GM23338 (cell line): Measurements from ENCODE around the gene APMAP. TPM values are rescaled to one million over a fixed set of nuclear protein-coding genes. Genes with fewer than 3 reads are reported as not detected.

ENCODE experiments used
- ATAC-seq: fragments of 200-7000 bp; cut with Tn5 transposase; 3 replicates; pipeline ENCODE4 v1.9.1; 2020
- DNase-seq: peaks from one replicate; pipeline ENCODE4 v3.0.0-alpha.2; 2015; ENCODE audit warnings: low spot score
- H2AFZ ChIP-seq: fragments of 200-600 bp; sonication (generic); 2 replicates; pipeline ENCODE4 v1.8.0; 2016; ENCODE audit warnings: antibody characterized with exemption, mild to moderate bottlenecking, moderate library complexity
- H3F3A ChIP-seq: fragments of 200-600 bp; sonication (generic); replicated peaks from 2 replicates; pipeline ENCODE4 v1.8.0; 2017; ENCODE audit warnings: antibody characterized with exemption, mixed run types, low read depth
- H3K27ac ChIP-seq: fragments of 200-600 bp; sonication (generic); 2 replicates; pipeline ENCODE4 v1.6.1; 2016; ENCODE audit warnings: low read depth
- H3K27me3 ChIP-seq: fragments of 200-600 bp; sonication (generic); 2 replicates; pipeline ENCODE4 v1.8.0; 2016; ENCODE audit warnings: mild to moderate bottlenecking, mixed run types, moderate library complexity; ENCODE audit not compliant: insufficient read depth
- H3K36me3 ChIP-seq: fragments of 200-600 bp; sonication (generic); 2 replicates; pipeline ENCODE4 v1.8.0; 2016; ENCODE audit warnings: mild to moderate bottlenecking; ENCODE audit not compliant: insufficient read depth
- H3K4me1 ChIP-seq: fragments of 200-600 bp; sonication (generic); 2 replicates; pipeline ENCODE4 v1.8.0; 2016; ENCODE audit warnings: mild to moderate bottlenecking, moderate library complexity; ENCODE audit not compliant: insufficient read depth
- H3K4me2 ChIP-seq: fragments of 200-600 bp; sonication (generic); 2 replicates; pipeline ENCODE4 v1.7.1; 2017; ENCODE audit warnings: mixed run types
- H3K4me3 ChIP-seq: fragments of 200-600 bp; sonication (generic); 2 replicates; pipeline ENCODE4 v1.6.1; 2016; ENCODE audit warnings: mixed run types
- H3K79me2 ChIP-seq: fragments of 200-600 bp; sonication (generic); replicated peaks from 2 replicates; pipeline ENCODE4 v1.8.0; 2017; ENCODE audit warnings: mild to moderate bottlenecking; ENCODE audit not compliant: insufficient read depth
- H3K9me2 ChIP-seq: fragments of 200-600 bp; sonication (generic); 2 replicates; pipeline ENCODE4 v1.8.0; 2017; ENCODE audit not compliant: insufficient read depth
- H4K20me1 ChIP-seq: fragments of 200-600 bp; sonication (generic); replicated peaks from 2 replicates; pipeline ENCODE4 v1.8.0; 2017; ENCODE audit warnings: mild to moderate bottlenecking; ENCODE audit not compliant: insufficient read depth
- H3K27ac Mint-ChIP-seq: 2 replicates; pipeline ENCODE4 v1.8.0; 2020; ENCODE audit warnings: inconsistent platforms, mild to moderate bottlenecking, moderate library complexity, mixed read lengths
- H3K27me3 Mint-ChIP-seq: 3 replicates; pipeline ENCODE4 v1.8.0; 2022; ENCODE audit warnings: low read depth, mild to moderate bottlenecking, moderate library complexity, mixed read lengths, inconsistent platforms; ENCODE audit not compliant: insufficient read depth, poor library complexity
- H3K36me3 Mint-ChIP-seq: 3 replicates; pipeline ENCODE4 v1.8.0; 2021; ENCODE audit warnings: low read depth, mild to moderate bottlenecking, inconsistent platforms, moderate library complexity, mixed read lengths
- H3K4me1 Mint-ChIP-seq: 3 replicates; pipeline ENCODE4 v1.8.0; 2020; ENCODE audit warnings: mild to moderate bottlenecking, inconsistent platforms, mixed read lengths
- H3K4me3 Mint-ChIP-seq: 3 replicates; pipeline ENCODE4 v1.8.0; 2021; ENCODE audit warnings: moderate library complexity, mild to moderate bottlenecking, inconsistent platforms, mixed read lengths
- H3K9me3 Mint-ChIP-seq: 3 replicates; pipeline ENCODE4 v1.8.0; 2020; ENCODE audit warnings: moderate library complexity, mild to moderate bottlenecking, inconsistent platforms, mixed read lengths
- CREB1 ChIP-seq: fragments of 250-450 bp; sonication (Bioruptor Pico); IDR thresholded peaks from 2 replicates; pipeline ENCODE4 v1.5.0; 2020; ENCODE audit warnings: low read depth, mild to moderate bottlenecking, moderate library complexity
- EZH2 ChIP-seq: fragments of 200-600 bp; sonication (generic); IDR thresholded peaks from one replicate; pipeline ENCODE4 v1.8.0; 2017; ENCODE audit warnings: antibody characterized with exemption, mild to moderate bottlenecking, low read depth; ENCODE audit not compliant: unreplicated experiment
- EZH2phosphoT487 ChIP-seq: fragments of 200-600 bp; sonication (generic); IDR thresholded peaks from one replicate; pipeline ENCODE4 v1.8.1; 2018; ENCODE audit warnings: antibody characterized with exemption; ENCODE audit not compliant: unreplicated experiment
- POLR2AphosphoS5 ChIP-seq: IDR thresholded peaks from 2 replicates; pipeline ENCODE4 v1.6.1; 2016; ENCODE audit warnings: antibody characterized with exemption, low read depth
- STAT1 ChIP-seq: IDR thresholded peaks from one replicate; pipeline ENCODE4 v1.6.1; 2016; ENCODE audit warnings: antibody characterized with exemption; ENCODE audit not compliant: unreplicated experiment
- ZNF114 ChIP-seq: fragments of 250-450 bp; sonication (Bioruptor Pico); IDR thresholded peaks from 2 replicates; pipeline ENCODE4 v1.5.0; 2020; ENCODE audit warnings: mild to moderate bottlenecking, moderate library complexity
- ZNF331 ChIP-seq: fragments of 250-450 bp; sonication (Bioruptor Pico); IDR thresholded peaks from 2 replicates; pipeline ENCODE4 v1.5.0; 2020; ENCODE audit warnings: low read depth, mild to moderate bottlenecking, moderate library complexity
- polyA plus RNA-seq: library from polyadenylated mRNA; unstranded; fragments of >200 nt; fragmentation: Nextera tagmentation; extraction: Ambion mirVana; gene quantifications from 2 replicates; pipeline ENCODE4 v1.2.1, GENCODE V29; 2016
- total RNA-seq: library from RNA; depleted of rRNA; stranded (reverse); fragments of >200 nt; shearing (Covaris generic); gene quantifications from 2 replicates; pipeline ENCODE4 v1.2.3, GENCODE V29; 2014
- TF ChIP-seq, protein P1 (sequence below): IDR thresholded peaks from one replicate; pipeline ENCODE4 v1.6.1; 2018; ENCODE audit warnings: antibody characterized with exemption; ENCODE audit not compliant: unreplicated experiment
- TF ChIP-seq, protein P2 (sequence below): fragments of 250-450 bp; sonication (Bioruptor Pico); IDR thresholded peaks from 2 replicates; pipeline ENCODE4 v1.5.0; 2020; ENCODE audit warnings: mild to moderate bottlenecking, moderate library complexity
- TF ChIP-seq, protein P3 (sequence below): IDR thresholded peaks from 2 replicates; pipeline ENCODE4 v1.6.1; 2016; ENCODE audit warnings: antibody characterized with exemption
- TF ChIP-seq, protein P4 (sequence below), 2 experiments: fragments of 200-600 bp in 1 of 2; sonication (generic) in 1 of 2; conservative IDR thresholded peaks; 2 replicates each; pipeline versions ENCODE4 v1.5.1 to v1.6.1; 2016 to 2017; ENCODE audit warnings: antibody characterized with exemption in 2 of 2, low read depth in 2 of 2, mild to moderate bottlenecking in 2 of 2, moderate library complexity in 1 of 2

Gene APMAP
- total and polyA plus RNA-seq, 2 experiments from 2014 or later = 31.7 to 72.3 TPM

DNA sequence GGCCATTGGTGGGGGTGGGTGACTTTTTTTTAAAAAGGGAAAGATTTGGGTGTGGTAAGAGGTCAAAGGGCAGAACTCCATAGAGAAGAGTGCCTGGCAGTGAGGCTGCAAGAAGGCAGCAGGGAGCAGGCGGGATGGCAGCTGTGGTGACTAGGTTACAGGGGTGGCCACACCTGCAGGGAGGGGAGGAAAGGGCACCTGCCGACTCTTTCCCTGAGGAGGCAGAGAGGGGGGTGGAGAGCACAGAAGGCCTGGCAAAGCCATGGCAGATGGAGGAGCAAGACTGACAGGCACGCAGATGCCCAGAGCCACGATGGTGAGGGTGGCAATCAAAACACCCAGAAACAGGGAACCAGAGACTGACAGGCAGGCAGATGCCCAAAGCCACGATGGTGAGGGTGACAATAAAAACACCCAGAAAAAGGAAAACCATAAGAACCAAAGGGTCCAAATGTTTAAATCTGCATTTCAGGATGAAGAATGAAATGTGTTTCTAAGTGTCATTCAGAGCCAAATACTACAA, 24.2 kb downstream of the APMAP start (continued):
- no peak for TF ChIP-seq STAT1
- TF ChIP-seq, protein P1, sequence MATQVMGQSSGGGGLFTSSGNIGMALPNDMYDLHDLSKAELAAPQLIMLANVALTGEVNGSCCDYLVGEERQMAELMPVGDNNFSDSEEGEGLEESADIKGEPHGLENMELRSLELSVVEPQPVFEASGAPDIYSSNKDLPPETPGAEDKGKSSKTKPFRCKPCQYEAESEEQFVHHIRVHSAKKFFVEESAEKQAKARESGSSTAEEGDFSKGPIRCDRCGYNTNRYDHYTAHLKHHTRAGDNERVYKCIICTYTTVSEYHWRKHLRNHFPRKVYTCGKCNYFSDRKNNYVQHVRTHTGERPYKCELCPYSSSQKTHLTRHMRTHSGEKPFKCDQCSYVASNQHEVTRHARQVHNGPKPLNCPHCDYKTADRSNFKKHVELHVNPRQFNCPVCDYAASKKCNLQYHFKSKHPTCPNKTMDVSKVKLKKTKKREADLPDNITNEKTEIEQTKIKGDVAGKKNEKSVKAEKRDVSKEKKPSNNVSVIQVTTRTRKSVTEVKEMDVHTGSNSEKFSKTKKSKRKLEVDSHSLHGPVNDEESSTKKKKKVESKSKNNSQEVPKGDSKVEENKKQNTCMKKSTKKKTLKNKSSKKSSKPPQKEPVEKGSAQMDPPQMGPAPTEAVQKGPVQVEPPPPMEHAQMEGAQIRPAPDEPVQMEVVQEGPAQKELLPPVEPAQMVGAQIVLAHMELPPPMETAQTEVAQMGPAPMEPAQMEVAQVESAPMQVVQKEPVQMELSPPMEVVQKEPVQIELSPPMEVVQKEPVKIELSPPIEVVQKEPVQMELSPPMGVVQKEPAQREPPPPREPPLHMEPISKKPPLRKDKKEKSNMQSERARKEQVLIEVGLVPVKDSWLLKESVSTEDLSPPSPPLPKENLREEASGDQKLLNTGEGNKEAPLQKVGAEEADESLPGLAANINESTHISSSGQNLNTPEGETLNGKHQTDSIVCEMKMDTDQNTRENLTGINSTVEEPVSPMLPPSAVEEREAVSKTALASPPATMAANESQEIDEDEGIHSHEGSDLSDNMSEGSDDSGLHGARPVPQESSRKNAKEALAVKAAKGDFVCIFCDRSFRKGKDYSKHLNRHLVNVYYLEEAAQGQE = no peak
- TF ChIP-seq, protein P2, sequence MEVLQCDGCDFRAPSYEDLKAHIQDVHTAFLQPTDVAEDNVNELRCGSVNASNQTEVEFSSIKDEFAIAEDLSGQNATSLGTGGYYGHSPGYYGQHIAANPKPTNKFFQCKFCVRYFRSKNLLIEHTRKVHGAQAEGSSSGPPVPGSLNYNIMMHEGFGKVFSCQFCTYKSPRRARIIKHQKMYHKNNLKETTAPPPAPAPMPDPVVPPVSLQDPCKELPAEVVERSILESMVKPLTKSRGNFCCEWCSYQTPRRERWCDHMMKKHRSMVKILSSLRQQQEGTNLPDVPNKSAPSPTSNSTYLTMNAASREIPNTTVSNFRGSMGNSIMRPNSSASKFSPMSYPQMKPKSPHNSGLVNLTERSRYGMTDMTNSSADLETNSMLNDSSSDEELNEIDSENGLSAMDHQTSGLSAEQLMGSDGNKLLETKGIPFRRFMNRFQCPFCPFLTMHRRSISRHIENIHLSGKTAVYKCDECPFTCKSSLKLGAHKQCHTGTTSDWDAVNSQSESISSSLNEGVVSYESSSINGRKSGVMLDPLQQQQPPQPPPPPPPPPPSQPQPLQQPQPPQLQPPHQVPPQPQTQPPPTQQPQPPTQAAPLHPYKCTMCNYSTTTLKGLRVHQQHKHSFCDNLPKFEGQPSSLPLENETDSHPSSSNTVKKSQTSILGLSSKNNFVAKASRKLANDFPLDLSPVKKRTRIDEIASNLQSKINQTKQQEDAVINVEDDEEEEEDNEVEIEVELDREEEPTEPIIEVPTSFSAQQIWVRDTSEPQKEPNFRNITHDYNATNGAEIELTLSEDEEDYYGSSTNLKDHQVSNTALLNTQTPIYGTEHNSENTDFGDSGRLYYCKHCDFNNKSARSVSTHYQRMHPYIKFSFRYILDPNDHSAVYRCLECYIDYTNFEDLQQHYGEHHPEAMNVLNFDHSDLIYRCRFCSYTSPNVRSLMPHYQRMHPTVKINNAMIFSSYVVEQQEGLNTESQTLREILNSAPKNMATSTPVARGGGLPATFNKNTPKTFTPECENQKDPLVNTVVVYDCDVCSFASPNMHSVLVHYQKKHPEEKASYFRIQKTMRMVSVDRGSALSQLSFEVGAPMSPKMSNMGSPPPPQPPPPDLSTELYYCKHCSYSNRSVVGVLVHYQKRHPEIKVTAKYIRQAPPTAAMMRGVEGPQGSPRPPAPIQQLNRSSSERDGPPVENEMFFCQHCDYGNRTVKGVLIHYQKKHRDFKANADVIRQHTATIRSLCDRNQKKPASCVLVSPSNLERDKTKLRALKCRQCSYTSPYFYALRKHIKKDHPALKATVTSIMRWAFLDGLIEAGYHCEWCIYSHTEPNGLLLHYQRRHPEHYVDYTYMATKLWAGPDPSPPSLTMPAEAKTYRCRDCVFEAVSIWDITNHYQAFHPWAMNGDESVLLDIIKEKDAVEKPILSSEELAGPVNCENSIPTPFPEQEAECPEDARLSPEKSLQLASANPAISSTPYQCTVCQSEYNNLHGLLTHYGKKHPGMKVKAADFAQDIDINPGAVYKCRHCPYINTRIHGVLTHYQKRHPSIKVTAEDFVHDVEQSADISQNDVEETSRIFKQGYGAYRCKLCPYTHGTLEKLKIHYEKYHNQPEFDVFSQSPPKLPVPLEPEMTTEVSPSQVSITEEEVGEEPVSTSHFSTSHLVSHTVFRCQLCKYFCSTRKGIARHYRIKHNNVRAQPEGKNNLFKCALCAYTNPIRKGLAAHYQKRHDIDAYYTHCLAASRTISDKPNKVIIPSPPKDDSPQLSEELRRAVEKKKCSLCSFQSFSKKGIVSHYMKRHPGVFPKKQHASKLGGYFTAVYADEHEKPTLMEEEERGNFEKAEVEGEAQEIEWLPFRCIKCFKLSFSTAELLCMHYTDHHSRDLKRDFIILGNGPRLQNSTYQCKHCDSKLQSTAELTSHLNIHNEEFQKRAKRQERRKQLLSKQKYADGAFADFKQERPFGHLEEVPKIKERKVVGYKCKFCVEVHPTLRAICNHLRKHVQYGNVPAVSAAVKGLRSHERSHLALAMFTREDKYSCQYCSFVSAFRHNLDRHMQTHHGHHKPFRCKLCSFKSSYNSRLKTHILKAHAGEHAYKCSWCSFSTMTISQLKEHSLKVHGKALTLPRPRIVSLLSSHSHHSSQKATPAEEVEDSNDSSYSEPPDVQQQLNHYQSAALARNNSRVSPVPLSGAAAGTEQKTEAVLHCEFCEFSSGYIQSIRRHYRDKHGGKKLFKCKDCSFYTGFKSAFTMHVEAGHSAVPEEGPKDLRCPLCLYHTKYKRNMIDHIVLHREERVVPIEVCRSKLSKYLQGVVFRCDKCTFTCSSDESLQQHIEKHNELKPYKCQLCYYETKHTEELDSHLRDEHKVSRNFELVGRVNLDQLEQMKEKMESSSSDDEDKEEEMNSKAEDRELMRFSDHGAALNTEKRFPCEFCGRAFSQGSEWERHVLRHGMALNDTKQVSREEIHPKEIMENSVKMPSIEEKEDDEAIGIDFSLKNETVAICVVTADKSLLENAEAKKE (CRISPR knock-in tag) = no peak

DNA sequence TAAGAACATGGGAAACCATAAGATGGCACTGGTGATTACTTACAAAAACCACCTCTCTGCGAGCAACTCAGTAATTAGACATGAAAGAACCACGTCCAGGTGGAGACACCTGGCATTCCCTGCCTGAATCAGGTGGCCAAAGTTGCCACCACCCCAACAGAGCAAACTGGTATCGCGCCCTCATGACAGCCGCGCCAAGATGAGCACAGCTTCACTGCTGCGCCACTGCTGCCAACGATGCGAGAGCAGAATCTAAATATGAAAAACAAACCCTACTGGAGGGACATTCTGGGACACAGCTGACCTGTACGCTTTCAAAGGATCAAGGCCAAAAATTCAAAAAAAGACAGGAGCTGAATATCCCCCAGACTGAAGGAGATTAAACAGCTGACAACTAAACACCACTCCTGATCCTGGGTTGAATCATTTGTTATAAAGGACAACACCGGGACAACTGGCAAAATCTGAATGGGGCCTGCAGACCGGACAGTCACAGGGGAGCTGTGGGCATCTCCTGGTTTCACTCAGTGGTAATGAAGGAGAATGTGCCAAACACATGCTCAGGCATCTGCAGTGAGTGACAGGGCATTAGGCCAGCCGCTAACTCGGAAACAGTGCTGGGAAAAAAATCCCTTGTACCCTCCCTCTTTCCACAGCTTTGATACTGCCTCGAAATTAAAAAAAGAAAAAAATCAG, 26.1 kb downstream of the APMAP start:
- H3K9me3 Mint-ChIP-seq = no peaks in the 10 kb centered on the region
- no peak overlapping the region for H3K4me3 Mint-ChIP-seq
- H3K4me1 ChIP-seq = no peaks in the 10 kb centered on the region
- H3K27ac Mint-ChIP-seq = no peak overlapping the region
- DNase-seq (no peak), ATAC-seq (no peak)
- peaks cover 66% of the 10 kb centered on the region for H3K36me3 Mint-ChIP-seq
- H3K4me2 ChIP-seq = no peak overlapping the region
- no peak overlapping the region for H3K4me3 ChIP-seq
- no peak overlapping the region for H2AFZ ChIP-seq
- no peaks in the 10 kb centered on the region for H3F3A ChIP-seq
- H3K9me2 ChIP-seq = no peaks in the 10 kb centered on the region
- peaks cover 20% of the 10 kb centered on the region for H3K36me3 ChIP-seq
- H3K4me1 Mint-ChIP-seq = no peaks in the 10 kb centered on the region
- no peaks in the 10 kb centered on the region for H3K27me3 ChIP-seq
- H4K20me1 ChIP-seq = no peaks in the 10 kb centered on the region
- H3K27ac ChIP-seq = no peak overlapping the region
- no peaks in the 10 kb centered on the region for H3K79me2 ChIP-seq
- H3K27me3 Mint-ChIP-seq = peaks cover 2% of the 10 kb centered on the region
- TF ChIP-seq EZH2 = no peak
- TF ChIP-seq, protein P3, sequence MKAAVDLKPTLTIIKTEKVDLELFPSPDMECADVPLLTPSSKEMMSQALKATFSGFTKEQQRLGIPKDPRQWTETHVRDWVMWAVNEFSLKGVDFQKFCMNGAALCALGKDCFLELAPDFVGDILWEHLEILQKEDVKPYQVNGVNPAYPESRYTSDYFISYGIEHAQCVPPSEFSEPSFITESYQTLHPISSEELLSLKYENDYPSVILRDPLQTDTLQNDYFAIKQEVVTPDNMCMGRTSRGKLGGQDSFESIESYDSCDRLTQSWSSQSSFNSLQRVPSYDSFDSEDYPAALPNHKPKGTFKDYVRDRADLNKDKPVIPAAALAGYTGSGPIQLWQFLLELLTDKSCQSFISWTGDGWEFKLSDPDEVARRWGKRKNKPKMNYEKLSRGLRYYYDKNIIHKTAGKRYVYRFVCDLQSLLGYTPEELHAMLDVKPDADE = no peak
- TF ChIP-seq POLR2AphosphoS5 = no peak
- TF ChIP-seq EZH2phosphoT487 = no peak
- TF ChIP-seq, protein P4, sequence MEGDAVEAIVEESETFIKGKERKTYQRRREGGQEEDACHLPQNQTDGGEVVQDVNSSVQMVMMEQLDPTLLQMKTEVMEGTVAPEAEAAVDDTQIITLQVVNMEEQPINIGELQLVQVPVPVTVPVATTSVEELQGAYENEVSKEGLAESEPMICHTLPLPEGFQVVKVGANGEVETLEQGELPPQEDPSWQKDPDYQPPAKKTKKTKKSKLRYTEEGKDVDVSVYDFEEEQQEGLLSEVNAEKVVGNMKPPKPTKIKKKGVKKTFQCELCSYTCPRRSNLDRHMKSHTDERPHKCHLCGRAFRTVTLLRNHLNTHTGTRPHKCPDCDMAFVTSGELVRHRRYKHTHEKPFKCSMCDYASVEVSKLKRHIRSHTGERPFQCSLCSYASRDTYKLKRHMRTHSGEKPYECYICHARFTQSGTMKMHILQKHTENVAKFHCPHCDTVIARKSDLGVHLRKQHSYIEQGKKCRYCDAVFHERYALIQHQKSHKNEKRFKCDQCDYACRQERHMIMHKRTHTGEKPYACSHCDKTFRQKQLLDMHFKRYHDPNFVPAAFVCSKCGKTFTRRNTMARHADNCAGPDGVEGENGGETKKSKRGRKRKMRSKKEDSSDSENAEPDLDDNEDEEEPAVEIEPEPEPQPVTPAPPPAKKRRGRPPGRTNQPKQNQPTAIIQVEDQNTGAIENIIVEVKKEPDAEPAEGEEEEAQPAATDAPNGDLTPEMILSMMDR (conservative IDR thresholded peaks at IDR 0.05; ENCODE audit: low read depth in 2 of 2) = no peak
- TF ChIP-seq ZNF114 (CRISPR knock-in tag) = no peak
- TF ChIP-seq CREB1 (CRISPR knock-in tag) = no peak
- TF ChIP-seq ZNF331 (CRISPR knock-in tag) = no peak
